CMK (cell line): ENCODE measurements around the gene DCT.

ENCODE experiments used
- DNase-seq: peaks from one replicate; pipeline ENCODE4 v3.0.0-alpha.2; 2010; ENCODE audit warnings: low read depth

Gene DCT

GRCh38 chr13:94395860-94396259 is 83.6 kb downstream of the DCT start:
- DNase-seq = no peak

- DNase-seq = no peak
Observed at GRCh38 chr13:94394723-94395122, 84.8 kb downstream of the DCT start.

- no peak for DNase-seq
Observed at GRCh38 chr13:94390881-94391280, 88.6 kb downstream of the DCT start.

GRCh38 chr13:94389604-94390351 is 89.7 kb downstream of the DCT start:
- DNase-seq = no peak

- DNase-seq = no peak
Observed at GRCh38 chr13:94387047-94387446, 92.4 kb downstream of the DCT start.
